SK-N-SH treated with all-trans-retinoic acid at 6 μM for 48 hours (cell line): ENCODE measurements around the gene COL5A2.

Experiments used
- CREB5 ChIP-seq: fragments of 250-450 bp; sonication (Bioruptor Pico); IDR thresholded peaks from 2 replicates; pipeline ENCODE4 v1.5.1; 2020; ENCODE audit warnings: low read depth, mild to moderate bottlenecking, moderate library complexity
- CSDC2 ChIP-seq: fragments of 250-450 bp; sonication (Bioruptor Pico); IDR thresholded peaks from 2 replicates; pipeline ENCODE4 v1.5.0; 2020; ENCODE audit warnings: mild to moderate bottlenecking, moderate library complexity
- GLIS3 ChIP-seq: fragments of 250-450 bp; sonication (Bioruptor Pico); IDR thresholded peaks from 2 replicates; pipeline ENCODE4 v1.5.0; 2020; ENCODE audit warnings: mild to moderate bottlenecking, moderate library complexity
- SNAI2 ChIP-seq: fragments of 250-450 bp; sonication (Bioruptor Pico); IDR thresholded peaks from 2 replicates; pipeline ENCODE4 v1.5.0; 2020; ENCODE audit warnings: mild to moderate bottlenecking, moderate library complexity
- TCF4 ChIP-seq: fragments of 250-450 bp; sonication (Bioruptor Pico); IDR thresholded peaks from 2 replicates; pipeline ENCODE4 v1.8.0; 2021; ENCODE audit warnings: mild to moderate bottlenecking, moderate library complexity, borderline replicate concordance
- TOX ChIP-seq: fragments of 250-450 bp; sonication (Bioruptor Pico); IDR thresholded peaks from 2 replicates; pipeline ENCODE4 v1.8.0; 2021; ENCODE audit warnings: mild to moderate bottlenecking, moderate library complexity, borderline replicate concordance
- TSHZ2 ChIP-seq: fragments of 250-450 bp; sonication (Bioruptor Pico); IDR thresholded peaks from 2 replicates; pipeline ENCODE4 v1.5.0; 2020; ENCODE audit warnings: mild to moderate bottlenecking, moderate library complexity
- ZFP3 ChIP-seq: fragments of 250-450 bp; sonication (Bioruptor Pico); IDR thresholded peaks from 2 replicates; pipeline ENCODE4 v1.5.0; 2020; ENCODE audit warnings: mild to moderate bottlenecking, moderate library complexity
- TF ChIP-seq, protein P1 (sequence below): fragments of 250-450 bp; sonication (Bioruptor Pico); IDR thresholded peaks from 2 replicates; pipeline ENCODE4 v1.8.0; 2020; ENCODE audit warnings: mild to moderate bottlenecking, moderate library complexity, borderline replicate concordance

- TF ChIP-seq, protein P1, sequence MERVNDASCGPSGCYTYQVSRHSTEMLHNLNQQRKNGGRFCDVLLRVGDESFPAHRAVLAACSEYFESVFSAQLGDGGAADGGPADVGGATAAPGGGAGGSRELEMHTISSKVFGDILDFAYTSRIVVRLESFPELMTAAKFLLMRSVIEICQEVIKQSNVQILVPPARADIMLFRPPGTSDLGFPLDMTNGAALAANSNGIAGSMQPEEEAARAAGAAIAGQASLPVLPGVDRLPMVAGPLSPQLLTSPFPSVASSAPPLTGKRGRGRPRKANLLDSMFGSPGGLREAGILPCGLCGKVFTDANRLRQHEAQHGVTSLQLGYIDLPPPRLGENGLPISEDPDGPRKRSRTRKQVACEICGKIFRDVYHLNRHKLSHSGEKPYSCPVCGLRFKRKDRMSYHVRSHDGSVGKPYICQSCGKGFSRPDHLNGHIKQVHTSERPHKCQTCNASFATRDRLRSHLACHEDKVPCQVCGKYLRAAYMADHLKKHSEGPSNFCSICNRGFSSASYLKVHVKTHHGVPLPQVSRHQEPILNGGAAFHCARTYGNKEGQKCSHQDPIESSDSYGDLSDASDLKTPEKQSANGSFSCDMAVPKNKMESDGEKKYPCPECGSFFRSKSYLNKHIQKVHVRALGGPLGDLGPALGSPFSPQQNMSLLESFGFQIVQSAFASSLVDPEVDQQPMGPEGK (CRISPR knock-in tag): no peak
- TF ChIP-seq SNAI2 (CRISPR knock-in tag): no peak
- TF ChIP-seq GLIS3 (CRISPR knock-in tag): no peak
- TF ChIP-seq TOX (CRISPR knock-in tag): no peak
- TF ChIP-seq ZFP3 (CRISPR knock-in tag): no peak
- no peak for TF ChIP-seq CREB5 (CRISPR knock-in tag)
- no peak for TF ChIP-seq CSDC2 (CRISPR knock-in tag)
- no peak for TF ChIP-seq TCF4
- no peak for TF ChIP-seq TSHZ2 (CRISPR knock-in tag)
Observed at GRCh38 chr2:189074506-189074905, 105.1 kb downstream of the COL5A2 start.
